RWPE2 (cell line): ENCODE measurements around the gene PRMT2.
"Not testable (repeated sequence)": the region's sequence is repeated elsewhere in the genome, so short reads cannot be mapped to it uniquely, and the experiment has no call there.

Experiments
- ATAC-seq: fragments of 200-7000 bp; cut with Tn5 transposase; 3 replicates; pipeline ENCODE4 v1.9.1; 2021; ENCODE audit warnings: low read depth
- DNase-seq: peaks from one replicate; pipeline ENCODE4 v3.0.0-alpha.2; 2020; ENCODE audit warnings: low spot score
- H3K27ac ChIP-seq: fragments of 450-650 bp; 2 replicates; pipeline ENCODE4 v1.5.1; 2017; ENCODE audit warnings: mild to moderate bottlenecking; ENCODE audit not compliant: poor library complexity, severe bottlenecking
- H3K27me3 ChIP-seq: fragments of 250-450 bp; sonication (Bioruptor Pico); 2 replicates; pipeline ENCODE4 v1.5.1; 2021; ENCODE audit warnings: mild to moderate bottlenecking, moderate library complexity; ENCODE audit not compliant: insufficient read depth, poor library complexity, severe bottlenecking
- H3K36me3 ChIP-seq: fragments of 250-450 bp; sonication (Bioruptor Pico); 2 replicates; pipeline ENCODE4 v1.5.1; 2020; ENCODE audit warnings: low read depth, mild to moderate bottlenecking, moderate library complexity
- H3K4me1 ChIP-seq: fragments of 250-450 bp; sonication (Bioruptor Pico); 2 replicates; pipeline ENCODE4 v1.5.1; 2021; ENCODE audit warnings: mild to moderate bottlenecking, moderate library complexity; ENCODE audit not compliant: insufficient read depth, poor library complexity, severe bottlenecking
- H3K4me3 ChIP-seq: fragments of 250-450 bp; sonication (Bioruptor Pico); 2 replicates; pipeline ENCODE4 v1.5.1; 2021; ENCODE audit warnings: mild to moderate bottlenecking, moderate library complexity; ENCODE audit not compliant: severe bottlenecking
- H3K9me3 ChIP-seq: fragments of 250-450 bp; sonication (Bioruptor Pico); 2 replicates; pipeline ENCODE4 v1.5.1; 2021; ENCODE audit warnings: mild to moderate bottlenecking, moderate library complexity; ENCODE audit not compliant: severe bottlenecking
- TF ChIP-seq, protein P1 (sequence below): fragments of 450-650 bp; IDR thresholded peaks from one replicate; pipeline ENCODE4 v1.5.1; 2017; ENCODE audit warnings: mild to moderate bottlenecking, moderate library complexity; ENCODE audit not compliant: poor library complexity, severe bottlenecking

Gene PRMT2

DNA sequence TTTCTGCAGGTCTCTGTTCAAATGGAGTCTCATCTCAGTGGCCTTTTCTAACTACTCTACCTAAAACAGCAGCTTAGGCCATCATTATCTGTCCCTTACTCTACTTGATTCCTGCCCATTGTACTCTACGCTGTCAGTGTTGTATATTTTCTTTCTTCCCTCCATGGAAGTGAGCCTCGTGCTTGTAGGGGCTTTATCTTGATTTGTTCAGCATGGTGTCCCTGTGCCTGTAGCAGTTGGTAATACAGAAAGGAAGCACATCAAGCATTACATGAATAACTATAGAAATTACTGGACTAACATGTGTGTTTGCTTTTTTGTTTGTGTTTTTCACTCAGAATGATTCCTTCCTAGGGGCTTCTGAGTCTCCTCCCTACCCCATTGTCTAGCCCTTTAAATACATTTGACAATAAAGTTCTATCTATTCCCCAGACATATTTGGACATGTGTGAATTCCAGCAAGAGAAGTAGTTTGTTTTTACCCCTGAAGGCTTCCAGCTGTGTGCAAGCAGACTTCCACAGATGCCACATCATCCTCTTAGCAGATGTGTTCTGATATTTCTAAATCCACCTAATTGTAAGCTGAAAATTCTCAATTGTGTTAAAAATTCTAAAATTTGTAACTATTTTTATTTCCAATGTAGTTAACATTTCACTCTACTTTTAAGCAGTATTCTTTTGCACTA lies 40.3 kb downstream of the PRMT2 start:
- Histone ChIP-seq H3K4me3 (no peak overlapping the region), H3K9me3 (no peaks in the 10 kb centered on the region), H3K27me3 (no peaks in the 10 kb centered on the region), H3K36me3 (no peaks in the 10 kb centered on the region), H3K4me1 (no peaks in the 10 kb centered on the region), H3K27ac (no peak overlapping the region)
- no peak for ATAC-seq
- TF ChIP-seq, protein P1, sequence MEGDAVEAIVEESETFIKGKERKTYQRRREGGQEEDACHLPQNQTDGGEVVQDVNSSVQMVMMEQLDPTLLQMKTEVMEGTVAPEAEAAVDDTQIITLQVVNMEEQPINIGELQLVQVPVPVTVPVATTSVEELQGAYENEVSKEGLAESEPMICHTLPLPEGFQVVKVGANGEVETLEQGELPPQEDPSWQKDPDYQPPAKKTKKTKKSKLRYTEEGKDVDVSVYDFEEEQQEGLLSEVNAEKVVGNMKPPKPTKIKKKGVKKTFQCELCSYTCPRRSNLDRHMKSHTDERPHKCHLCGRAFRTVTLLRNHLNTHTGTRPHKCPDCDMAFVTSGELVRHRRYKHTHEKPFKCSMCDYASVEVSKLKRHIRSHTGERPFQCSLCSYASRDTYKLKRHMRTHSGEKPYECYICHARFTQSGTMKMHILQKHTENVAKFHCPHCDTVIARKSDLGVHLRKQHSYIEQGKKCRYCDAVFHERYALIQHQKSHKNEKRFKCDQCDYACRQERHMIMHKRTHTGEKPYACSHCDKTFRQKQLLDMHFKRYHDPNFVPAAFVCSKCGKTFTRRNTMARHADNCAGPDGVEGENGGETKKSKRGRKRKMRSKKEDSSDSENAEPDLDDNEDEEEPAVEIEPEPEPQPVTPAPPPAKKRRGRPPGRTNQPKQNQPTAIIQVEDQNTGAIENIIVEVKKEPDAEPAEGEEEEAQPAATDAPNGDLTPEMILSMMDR = no peak
- DNase-seq = no peak

DNA sequence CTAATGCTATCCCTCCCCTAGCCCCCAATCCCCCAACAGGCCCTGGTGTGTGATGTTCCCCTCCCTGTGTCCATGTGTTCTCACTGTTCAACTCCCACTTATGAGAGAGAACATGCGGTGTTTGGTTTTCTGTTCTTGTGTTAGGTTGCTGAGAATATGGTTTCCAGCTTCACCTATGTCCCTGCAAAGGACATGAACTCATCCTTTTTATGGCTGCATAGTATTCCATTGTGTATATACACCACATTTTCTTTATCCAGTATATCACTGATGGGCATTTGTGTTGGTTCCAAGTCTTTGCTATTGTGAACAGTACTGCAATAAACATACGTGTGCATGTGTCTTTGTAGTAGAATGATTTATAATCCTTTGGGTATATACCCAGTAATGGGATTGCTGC lies 41.1 kb downstream of the PRMT2 start:
- not testable (repeated sequence) for H3K27ac ChIP-seq, H3K9me3 ChIP-seq, H3K36me3 ChIP-seq, H3K4me1 ChIP-seq, H3K4me3 ChIP-seq, DNase-seq, ATAC-seq, H3K27me3 ChIP-seq

DNA sequence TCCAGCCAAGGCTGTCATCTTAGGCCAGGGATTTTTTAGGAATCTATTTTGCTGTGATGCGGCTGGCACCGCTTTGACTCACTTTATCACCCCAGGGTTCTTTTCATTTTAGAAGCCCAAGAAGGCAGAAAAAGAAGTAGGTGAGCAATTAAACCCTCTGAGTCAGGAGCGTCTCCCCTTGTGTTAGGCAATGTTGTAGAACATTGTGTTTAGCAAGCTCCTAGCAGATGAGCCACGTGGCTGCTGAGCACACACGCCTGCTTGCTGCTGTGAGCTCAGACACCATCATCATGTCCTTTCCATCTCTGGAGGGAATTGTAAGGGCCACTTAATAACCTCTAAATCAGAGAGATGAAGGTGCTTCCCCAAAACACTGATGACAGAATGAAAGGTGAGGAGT lies 46.1 kb downstream of the PRMT2 start:
- not testable (repeated sequence) for H3K4me1 ChIP-seq, H3K27ac ChIP-seq, H3K36me3 ChIP-seq, H3K4me3 ChIP-seq, ATAC-seq, H3K9me3 ChIP-seq, H3K27me3 ChIP-seq, DNase-seq

DNA sequence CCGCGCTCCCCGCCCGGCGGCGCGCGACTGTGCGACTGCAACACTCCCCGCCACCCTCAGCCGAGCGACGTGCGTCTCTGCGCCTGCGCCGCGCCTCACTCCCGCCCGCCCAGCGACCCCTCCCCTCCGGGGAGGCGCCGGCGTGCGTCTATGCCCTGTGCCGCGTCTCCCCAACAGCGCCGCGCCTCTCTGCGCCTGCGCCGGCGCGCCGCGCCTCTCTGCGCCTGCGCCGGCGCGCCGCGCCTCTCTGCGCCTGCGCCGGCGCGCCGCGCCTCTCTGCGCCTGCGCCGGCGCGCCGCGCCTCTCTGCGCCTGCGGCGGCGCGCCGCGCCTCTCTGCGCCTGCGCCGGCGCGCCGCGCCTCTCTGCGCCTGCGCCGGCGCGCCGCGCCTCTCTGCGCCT lies 63.2 kb downstream of the PRMT2 start:
- H3K36me3 ChIP-seq, ATAC-seq, DNase-seq, H3K9me3 ChIP-seq, H3K4me3 ChIP-seq, H3K27ac ChIP-seq, H3K4me1 ChIP-seq, H3K27me3 ChIP-seq: not testable (repeated sequence)

DNA sequence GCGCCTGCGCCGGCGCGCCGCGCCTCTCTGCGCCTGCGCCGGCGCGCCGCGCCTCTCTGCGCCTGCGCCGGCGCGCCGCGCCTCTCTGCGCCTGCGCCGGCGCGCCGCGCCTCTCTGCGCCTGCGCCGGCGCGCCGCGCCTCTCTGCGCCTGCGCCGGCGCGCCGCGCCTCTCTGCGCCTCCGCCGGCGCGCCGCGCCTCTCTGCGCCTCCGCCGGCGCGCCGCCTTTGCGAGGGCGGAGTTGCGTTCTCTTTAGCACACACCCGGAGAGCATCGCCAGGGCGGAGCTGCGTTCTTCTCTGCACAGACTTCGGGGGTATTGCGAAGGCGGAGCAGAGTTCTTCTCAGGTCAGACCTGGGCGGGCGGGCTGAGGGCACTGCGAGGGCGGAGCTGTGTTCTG lies 63.6 kb downstream of the PRMT2 start:
- H3K36me3 ChIP-seq, H3K4me1 ChIP-seq, DNase-seq, H3K27ac ChIP-seq, H3K27me3 ChIP-seq, ATAC-seq, H3K4me3 ChIP-seq, H3K9me3 ChIP-seq: not testable (repeated sequence)
